Measurements from ENCODE around the gene INO80C. TPM values are rescaled to one million over a fixed set of nuclear protein-coding genes. Genes with fewer than 3 reads are reported as not detected.

The INO80C gene
- total and polyA plus RNA-seq, 8 donors: 8.7 to 66.7 (median 29.6) TPM; not detected in 1

DNA sequence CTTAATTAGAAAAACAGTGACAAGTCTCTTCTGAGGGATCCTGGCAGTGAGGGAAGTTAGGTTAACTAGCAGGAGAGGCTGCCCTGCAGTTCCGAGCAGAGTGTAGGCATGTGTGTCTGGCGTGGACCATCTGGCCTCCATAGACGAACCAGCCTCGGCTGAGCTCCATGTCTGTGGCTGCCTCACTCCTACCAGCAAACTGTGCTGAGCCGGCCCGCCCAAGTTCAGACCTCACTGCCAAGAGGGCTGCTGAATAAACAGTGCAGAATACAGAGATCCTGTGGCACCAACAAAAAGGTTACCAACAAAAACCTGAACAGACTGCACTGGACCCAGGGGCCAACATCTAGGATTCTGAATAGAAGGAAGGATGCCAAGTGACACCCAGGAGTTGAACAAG is 27.3 kb downstream of the INO80C start:
- DNase-seq: peak in 1 of 2 donors; percentile 52
- H3K27me3 ChIP-seq: no peaks in the 10 kb centered on the region
- no peak overlapping the region for H3K4me3 ChIP-seq
- peaks cover 0 to 29% (median 22%) of the 10 kb centered on the region in 4 donors for H3K36me3 ChIP-seq
- peak overlapping the region in 4 of 5 donors; percentile 10 to 56 (median 38) for H3K27ac ChIP-seq
- 34 to 64% (median 38%) methylated on average over 6 of the region's 6 CpGs for WGBS, 5 donors
- intact Hi-C loops (cut with DNase I; ENCODE audit: low total_unique reads): no loop called here
- TF ChIP-seq EP300 (IDR thresholded peaks at IDR 0.05) (no peak), POLR2AphosphoS5 (IDR thresholded peaks at IDR 0.05) (no peak), POLR2A (IDR thresholded peaks at IDR 0.05) (no peak)
- TF ChIP-seq, protein P1, sequence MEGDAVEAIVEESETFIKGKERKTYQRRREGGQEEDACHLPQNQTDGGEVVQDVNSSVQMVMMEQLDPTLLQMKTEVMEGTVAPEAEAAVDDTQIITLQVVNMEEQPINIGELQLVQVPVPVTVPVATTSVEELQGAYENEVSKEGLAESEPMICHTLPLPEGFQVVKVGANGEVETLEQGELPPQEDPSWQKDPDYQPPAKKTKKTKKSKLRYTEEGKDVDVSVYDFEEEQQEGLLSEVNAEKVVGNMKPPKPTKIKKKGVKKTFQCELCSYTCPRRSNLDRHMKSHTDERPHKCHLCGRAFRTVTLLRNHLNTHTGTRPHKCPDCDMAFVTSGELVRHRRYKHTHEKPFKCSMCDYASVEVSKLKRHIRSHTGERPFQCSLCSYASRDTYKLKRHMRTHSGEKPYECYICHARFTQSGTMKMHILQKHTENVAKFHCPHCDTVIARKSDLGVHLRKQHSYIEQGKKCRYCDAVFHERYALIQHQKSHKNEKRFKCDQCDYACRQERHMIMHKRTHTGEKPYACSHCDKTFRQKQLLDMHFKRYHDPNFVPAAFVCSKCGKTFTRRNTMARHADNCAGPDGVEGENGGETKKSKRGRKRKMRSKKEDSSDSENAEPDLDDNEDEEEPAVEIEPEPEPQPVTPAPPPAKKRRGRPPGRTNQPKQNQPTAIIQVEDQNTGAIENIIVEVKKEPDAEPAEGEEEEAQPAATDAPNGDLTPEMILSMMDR (IDR thresholded peaks at IDR 0.05): no peak
- H3K9me3 ChIP-seq: no peaks in the 10 kb centered on the region
- peaks cover 7 to 16% (median 13%) of the 10 kb centered on the region in 4 donors for H3K4me1 ChIP-seq

DNA sequence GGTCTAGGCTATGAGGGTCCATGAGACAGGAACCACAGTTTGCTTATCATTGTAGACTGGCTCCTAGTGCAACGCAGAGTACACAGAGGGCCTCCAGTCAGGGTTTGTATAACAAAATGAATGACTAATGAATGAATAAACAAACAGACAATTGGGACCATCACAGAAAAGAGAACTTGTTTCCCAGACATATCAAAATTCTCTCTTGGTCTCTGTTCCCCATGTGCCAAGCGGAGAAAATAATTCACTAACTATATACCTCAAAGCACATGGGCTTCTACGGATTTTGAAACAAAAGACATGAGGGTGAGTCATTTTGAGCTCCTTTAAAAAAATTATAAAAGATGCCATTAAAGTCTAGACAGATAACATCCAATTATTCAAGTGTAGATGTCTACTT is 28.0 kb downstream of the INO80C start:
- no peaks in the 10 kb centered on the region for H3K27me3 ChIP-seq
- no peak for TF ChIP-seq POLR2A (IDR thresholded peaks at IDR 0.05)
- TF ChIP-seq EP300 (IDR thresholded peaks at IDR 0.05): no peak
- TF ChIP-seq, protein P1 (IDR thresholded peaks at IDR 0.05): no peak
- no peak for TF ChIP-seq POLR2AphosphoS5 (IDR thresholded peaks at IDR 0.05)
- H3K27ac ChIP-seq: no peak overlapping the region
- H3K9me3 ChIP-seq: no peaks in the 10 kb centered on the region
- H3K36me3 ChIP-seq: peaks cover 0 to 25% (median 20%) of the 10 kb centered on the region in 4 donors
- intact Hi-C loops (cut with DNase I; ENCODE audit: low total_unique reads): no loop called here
- no peak for DNase-seq
- no peak overlapping the region for H3K4me3 ChIP-seq
- WGBS, 5 donors: 79 to 85% (median 84%) methylated on average over 3 of the region's 3 CpGs
- peaks cover 7 to 22% (median 13%) of the 10 kb centered on the region in 4 donors for H3K4me1 ChIP-seq

DNA sequence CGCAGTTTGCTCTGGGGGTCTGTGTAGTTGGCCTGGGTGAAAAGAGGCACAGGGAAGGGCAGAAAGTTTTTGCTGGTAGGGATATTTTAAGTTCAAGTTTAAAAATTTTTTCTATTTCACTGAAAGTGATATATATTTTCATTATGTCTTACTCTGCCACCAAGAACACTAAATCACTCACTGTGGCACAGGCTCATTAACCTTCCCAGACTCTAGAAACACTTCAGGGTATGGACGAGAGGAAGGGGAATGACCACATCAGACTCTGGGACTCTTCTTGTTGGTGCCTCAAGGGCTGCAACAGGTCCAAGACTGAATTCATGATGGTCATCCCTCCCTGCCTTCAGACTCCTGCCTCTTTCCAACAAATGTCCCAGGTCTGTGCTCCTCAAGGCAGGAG is 29.0 kb downstream of the INO80C start:
- H3K27ac ChIP-seq: peak overlapping the region in 1 of 5 donors; percentile 31
- no peak overlapping the region for H3K4me3 ChIP-seq
- WGBS, 5 donors: 80 to 97% (median 95%) methylated on average over 2 of the region's 2 CpGs
- TF ChIP-seq POLR2AphosphoS5 (IDR thresholded peaks at IDR 0.05) (no peak), EP300 (IDR thresholded peaks at IDR 0.05) (no peak), POLR2A (IDR thresholded peaks at IDR 0.05) (no peak)
- TF ChIP-seq, protein P1 (IDR thresholded peaks at IDR 0.05): no peak
- no peaks in the 10 kb centered on the region for H3K27me3 ChIP-seq
- peaks cover 7 to 30% (median 16%) of the 10 kb centered on the region in 4 donors for H3K4me1 ChIP-seq
- H3K36me3 ChIP-seq: peaks cover 0 to 25% (median 17%) of the 10 kb centered on the region in 4 donors
- intact Hi-C loops (cut with DNase I; ENCODE audit: low total_unique reads): no loop called here
- no peak for DNase-seq
- no peaks in the 10 kb centered on the region for H3K9me3 ChIP-seq

DNA sequence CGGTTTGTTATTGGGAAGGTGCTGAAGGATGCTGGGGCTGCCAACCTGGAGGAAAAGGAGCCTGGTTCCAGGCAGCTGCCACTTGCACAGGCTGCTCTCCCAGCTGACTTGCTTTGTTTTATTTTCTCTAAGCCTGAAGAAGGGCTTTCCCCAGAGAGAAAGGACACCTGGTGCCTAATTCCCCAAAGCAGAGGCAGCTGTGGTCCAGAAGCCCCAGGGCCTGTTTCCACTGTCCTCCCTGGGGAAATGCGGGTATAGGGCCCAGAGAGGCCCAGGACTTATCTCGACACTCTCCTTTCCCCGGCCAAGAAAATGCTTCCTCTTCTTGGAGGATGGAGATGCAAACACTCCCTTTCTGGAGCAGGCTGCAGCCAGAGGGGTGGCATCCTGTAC is 30.1 kb downstream of the INO80C start:
- peaks cover 0 to 17% (median 13%) of the 10 kb centered on the region in 4 donors for H3K36me3 ChIP-seq
- WGBS, 5 donors: 75 to 83% (median 79%) methylated on average over 4 of the region's 4 CpGs
- intact Hi-C loops (cut with DNase I; ENCODE audit: low total_unique reads): no loop called here
- H3K4me1 ChIP-seq: peaks cover 12 to 38% (median 20%) of the 10 kb centered on the region in 4 donors
- H3K27me3 ChIP-seq: no peaks in the 10 kb centered on the region
- TF ChIP-seq, protein P1 (IDR thresholded peaks at IDR 0.05): no peak
- TF ChIP-seq EP300 (IDR thresholded peaks at IDR 0.05) (no peak), POLR2AphosphoS5 (IDR thresholded peaks at IDR 0.05) (no peak), POLR2A (IDR thresholded peaks at IDR 0.05) (no peak)
- DNase-seq: no peak
- no peaks in the 10 kb centered on the region for H3K9me3 ChIP-seq
- no peak overlapping the region for H3K4me3 ChIP-seq
- peak overlapping the region in 2 of 5 donors; percentile 16 to 31 for H3K27ac ChIP-seq
